Stimulated activated naive CD8-positive, alpha-beta T cell treated with anti-CD3 and anti-CD28 coated beads, Interleukin-15, amount 100 ng/mL, for 72 hours (primary cell): ENCODE results near the gene MERTK.
A peak's percentile ranks its signal among the peaks of the same experiment; 100 is the strongest.
"Not testable (repeated sequence)": the region's sequence is repeated elsewhere in the genome, so short reads cannot be mapped to it uniquely, and the experiment has no call there.

ENCODE experiments used
- ATAC-seq: fragments of 150-1000 bp; cut with Tn5 transposase; 2 replicates; pipeline ENCODE4 v1.10.0; 2021; ENCODE audit warnings: mild to moderate bottlenecking, moderate library complexity
- DNase-seq, 2 donors: peaks; one replicate each; pipeline ENCODE4 v3.0.0; 2021 to 2022
- H3K27ac Mint-ChIP-seq, 2 donors: one replicate each; pipeline ENCODE4 v1.8.0; 2022; ENCODE audit warnings: mild to moderate bottlenecking in 2 of 2, mixed read lengths in 2 of 2, moderate library complexity in 2 of 2
- H3K27me3 Mint-ChIP-seq: one replicate; pipeline ENCODE4 v1.8.0; 2022; ENCODE audit warnings: mixed read lengths
- H3K4me1 Mint-ChIP-seq: one replicate; pipeline ENCODE4 v1.8.0; 2022; ENCODE audit warnings: mild to moderate bottlenecking, mixed read lengths
- H3K4me3 Mint-ChIP-seq, 2 donors: one replicate each; pipeline ENCODE4 v1.8.0; 2022; ENCODE audit warnings: mild to moderate bottlenecking in 2 of 2, mixed read lengths in 2 of 2, moderate library complexity in 1 of 2
- H3K9me3 Mint-ChIP-seq, 2 donors: one replicate each; pipeline ENCODE4 v1.8.0; 2022; ENCODE audit warnings: mixed read lengths in 2 of 2

The MERTK gene

GRCh38 chr2:111948832-111949231, 50.4 kb downstream of the MERTK start:
- DNase-seq: no peak
- no peak overlapping the region for H3K27ac Mint-ChIP-seq
- no peak for ATAC-seq
- H3K9me3 Mint-ChIP-seq: no peaks in the 10 kb centered on the region
- H3K27me3 Mint-ChIP-seq: peaks cover 4% of the 10 kb centered on the region
- H3K4me1 Mint-ChIP-seq: no peaks in the 10 kb centered on the region
- no peak overlapping the region for H3K4me3 Mint-ChIP-seq

- ATAC-seq (no peak), DNase-seq (no peak)
- peaks cover 8% of the 10 kb centered on the region for H3K27me3 Mint-ChIP-seq
- H3K4me3 Mint-ChIP-seq: no peak overlapping the region
- no peaks in the 10 kb centered on the region for H3K4me1 Mint-ChIP-seq
- H3K27ac Mint-ChIP-seq: no peak overlapping the region
- H3K9me3 Mint-ChIP-seq: no peaks in the 10 kb centered on the region
Observed at GRCh38 chr2:111950236-111950635, 51.8 kb downstream of the MERTK start.

- no peak overlapping the region for H3K4me3 Mint-ChIP-seq
- ATAC-seq: no peak
Observed at GRCh38 chr2:111951486-111951885, 53.1 kb downstream of the MERTK start.

GRCh38 chr2:111952871-111953452, 54.6 kb downstream of the MERTK start:
- Mint-ChIP-seq H3K4me3 (no peak overlapping the region), H3K4me1 (no peaks in the 10 kb centered on the region), H3K9me3 (no peaks in the 10 kb centered on the region), H3K27me3 (peaks cover 8% of the 10 kb centered on the region), H3K27ac (no peak overlapping the region)
- no peak for ATAC-seq
- DNase-seq: no peak

More at GRCh38 chr2:111951486-111951885, 53.1 kb downstream of the MERTK start:
- Mint-ChIP-seq H3K27ac (no peak overlapping the region), H3K9me3 (no peaks in the 10 kb centered on the region), H3K27me3 (peaks cover 8% of the 10 kb centered on the region), H3K4me1 (no peaks in the 10 kb centered on the region)
- no peak for DNase-seq

GRCh38 chr2:111954602-111955332, 56.4 kb downstream of the MERTK start:
- H3K27me3 Mint-ChIP-seq: peaks cover 8% of the 10 kb centered on the region
- no peaks in the 10 kb centered on the region for H3K4me1 Mint-ChIP-seq
- ATAC-seq (no peak), DNase-seq (no peak)
- H3K27ac Mint-ChIP-seq: no peak overlapping the region
- no peaks in the 10 kb centered on the region for H3K9me3 Mint-ChIP-seq
- no peak overlapping the region for H3K4me3 Mint-ChIP-seq

- no peaks in the 10 kb centered on the region for H3K4me1 Mint-ChIP-seq
Observed at GRCh38 chr2:111957872-111958354, 59.5 kb downstream of the MERTK start.

GRCh38 chr2:111958901-111959300, 60.5 kb downstream of the MERTK start:
- Mint-ChIP-seq H3K4me1 (no peaks in the 10 kb centered on the region), H3K27me3 (peaks cover 4% of the 10 kb centered on the region), H3K4me3 (no peak overlapping the region), H3K9me3 (no peaks in the 10 kb centered on the region), H3K27ac (no peak overlapping the region)
- no peak for DNase-seq
- ATAC-seq: no peak

More at GRCh38 chr2:111957872-111958354, 59.5 kb downstream of the MERTK start:
- Mint-ChIP-seq H3K27ac (peak overlapping the region in 1 of 2 donors; percentile 8), H3K4me3 (no peak overlapping the region), H3K9me3 (no peaks in the 10 kb centered on the region), H3K27me3 (peaks cover 8% of the 10 kb centered on the region)
- no peak for DNase-seq
- no peak for ATAC-seq

- Mint-ChIP-seq H3K4me3 (no peak overlapping the region), H3K4me1 (no peaks in the 10 kb centered on the region), H3K27me3 (no peaks in the 10 kb centered on the region), H3K9me3 (no peaks in the 10 kb centered on the region), H3K27ac (peak overlapping the region in 1 of 2 donors; percentile 7)
- DNase-seq (no peak), ATAC-seq (no peak)
Observed at GRCh38 chr2:111961663-111962062, 63.3 kb downstream of the MERTK start.

- DNase-seq, H3K27me3 Mint-ChIP-seq, ATAC-seq, H3K27ac Mint-ChIP-seq, H3K4me3 Mint-ChIP-seq, H3K4me1 Mint-ChIP-seq, H3K9me3 Mint-ChIP-seq: not testable (repeated sequence)
Observed at GRCh38 chr2:111963086-111963485, 64.7 kb downstream of the MERTK start.

- not testable (repeated sequence) for H3K4me1 Mint-ChIP-seq, H3K4me3 Mint-ChIP-seq, H3K27me3 Mint-ChIP-seq, DNase-seq, ATAC-seq, H3K9me3 Mint-ChIP-seq, H3K27ac Mint-ChIP-seq
Observed at GRCh38 chr2:111963508-111963907, 65.1 kb downstream of the MERTK start.

GRCh38 chr2:111965062-111965461, 66.7 kb downstream of the MERTK start:
- Mint-ChIP-seq H3K4me3 (no peak overlapping the region), H3K27me3 (no peaks in the 10 kb centered on the region), H3K4me1 (no peaks in the 10 kb centered on the region), H3K9me3 (no peaks in the 10 kb centered on the region), H3K27ac (no peak overlapping the region)
- ATAC-seq: no peak
- DNase-seq: no peak

- no peak overlapping the region for H3K27ac Mint-ChIP-seq
- H3K4me1 Mint-ChIP-seq: no peaks in the 10 kb centered on the region
Observed at GRCh38 chr2:111966241-111966640, 67.8 kb downstream of the MERTK start.

GRCh38 chr2:111967018-111967417, 68.6 kb downstream of the MERTK start:
- ATAC-seq (no peak), DNase-seq (no peak)
- Mint-ChIP-seq H3K4me1 (no peaks in the 10 kb centered on the region), H3K27me3 (peaks cover 9% of the 10 kb centered on the region), H3K4me3 (no peak overlapping the region), H3K27ac (no peak overlapping the region), H3K9me3 (no peaks in the 10 kb centered on the region)

More at GRCh38 chr2:111966241-111966640, 67.8 kb downstream of the MERTK start:
- Mint-ChIP-seq H3K4me3 (no peak overlapping the region), H3K9me3 (no peaks in the 10 kb centered on the region), H3K27me3 (peaks cover 2% of the 10 kb centered on the region)
- ATAC-seq (no peak), DNase-seq (no peak)

- no peak for DNase-seq
- H3K4me3 Mint-ChIP-seq: no peak overlapping the region
- no peaks in the 10 kb centered on the region for H3K4me1 Mint-ChIP-seq
- H3K27me3 Mint-ChIP-seq: peaks cover 20% of the 10 kb centered on the region
- H3K9me3 Mint-ChIP-seq: no peaks in the 10 kb centered on the region
- no peak overlapping the region for H3K27ac Mint-ChIP-seq
- ATAC-seq: no peak
Observed at GRCh38 chr2:111970453-111970852, 72.0 kb downstream of the MERTK start.

GRCh38 chr2:111972955-111973565, 74.7 kb downstream of the MERTK start:
- ATAC-seq (no peak), DNase-seq (no peak)
- Mint-ChIP-seq H3K9me3 (peaks cover 13 to 20% of the 10 kb centered on the region in 2 donors), H3K4me1 (no peaks in the 10 kb centered on the region), H3K27ac (no peak overlapping the region), H3K4me3 (no peak overlapping the region), H3K27me3 (peaks cover 20% of the 10 kb centered on the region)

- ATAC-seq (no peak), DNase-seq (no peak)
- Mint-ChIP-seq H3K4me3 (no peak overlapping the region), H3K9me3 (peaks cover 13 to 20% of the 10 kb centered on the region in 2 donors), H3K27ac (no peak overlapping the region), H3K27me3 (peaks cover 20% of the 10 kb centered on the region), H3K4me1 (no peaks in the 10 kb centered on the region)
Observed at GRCh38 chr2:111973701-111974100, 75.3 kb downstream of the MERTK start.
